Raji (cell line): ENCODE data around the gene SLC12A6.

Source experiments
- POLR2A ChIP-seq: IDR thresholded peaks from 2 replicates; pipeline ENCODE4 v1.6.1; 2011; ENCODE audit warnings: low read depth, low read length, control low read depth; ENCODE audit not compliant: insufficient read depth

SLC12A6 gene

GRCh38 chr15:34206011-34206410, 131.6 kb downstream of the SLC12A6 start:
- no peak for TF ChIP-seq POLR2A

GRCh38 chr15:34203936-34204335, 133.6 kb downstream of the SLC12A6 start:
- TF ChIP-seq POLR2A, result no peak

- TF ChIP-seq POLR2A, result no peak
Measured at GRCh38 chr15:34203305-34203704, 134.3 kb downstream of the SLC12A6 start.

GRCh38 chr15:34188711-34189110, 148.9 kb downstream of the SLC12A6 start:
- no peak for TF ChIP-seq POLR2A

GRCh38 chr15:34185666-34186065, 151.9 kb downstream of the SLC12A6 start:
- no peak for TF ChIP-seq POLR2A

GRCh38 chr15:34182942-34183341, 154.6 kb downstream of the SLC12A6 start:
- no peak for TF ChIP-seq POLR2A
